HG03196 (cell line): ENCODE results near the gene TOP3B.

ENCODE experiments used
- ATAC-seq: cut with Tn5 transposase; IDR thresholded peaks from one replicate; pipeline ENCODE4 v1.9.1; 2021; ENCODE audit not compliant: unreplicated experiment

Gene TOP3B

DNA sequence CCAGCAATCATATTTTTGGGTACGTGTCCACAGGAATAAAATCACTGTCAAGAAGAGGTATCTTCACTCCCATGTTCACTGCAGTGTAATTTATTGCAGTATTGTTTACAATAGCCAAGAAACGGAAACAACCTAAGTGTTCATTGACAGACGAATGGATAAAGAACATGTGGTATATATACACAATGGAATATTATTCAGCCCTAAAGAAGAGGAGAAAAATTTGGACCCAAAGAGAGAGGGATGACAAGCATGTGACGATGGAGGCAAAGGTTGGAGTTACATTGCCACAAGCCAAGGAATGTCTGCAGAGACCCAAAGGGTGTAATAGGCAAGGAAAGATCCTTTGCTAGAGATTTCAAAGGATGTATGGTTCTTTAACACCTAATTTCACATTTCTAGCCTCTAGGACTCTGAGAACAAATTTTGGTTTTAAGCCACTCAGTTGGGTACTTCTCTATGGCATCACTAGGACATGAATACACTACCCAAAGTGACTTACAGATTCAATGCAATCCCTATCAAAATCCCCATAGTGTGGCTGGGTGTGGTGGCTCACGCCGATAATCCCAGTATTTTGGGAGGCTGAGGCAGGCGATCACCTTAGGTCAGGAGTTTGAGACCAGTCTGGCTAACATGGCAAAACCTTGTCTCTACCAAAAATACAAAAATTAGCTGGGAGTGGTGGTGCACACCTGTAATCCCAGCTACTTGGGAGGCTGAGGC lies 31.1 kb upstream of the TOP3B start:
- ATAC-seq = no peak

DNA sequence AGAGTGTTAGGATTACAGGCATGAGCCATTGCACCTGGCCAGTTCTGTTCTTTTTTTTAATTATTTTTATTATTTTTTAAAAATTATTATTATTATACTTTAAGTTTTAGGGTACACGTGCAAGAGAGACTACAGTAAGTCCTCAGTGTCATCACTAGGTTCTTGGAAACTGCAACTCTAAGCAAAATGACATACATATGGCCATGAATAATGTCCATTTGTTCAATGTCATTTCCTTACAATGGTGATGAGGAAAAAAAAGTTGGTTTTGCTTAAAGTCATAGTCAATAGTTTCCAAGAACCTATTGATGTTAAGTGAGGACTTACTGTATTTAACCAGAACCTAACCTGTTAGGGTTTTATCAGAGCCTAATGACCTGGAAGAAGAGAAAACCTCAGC lies 29.4 kb upstream of the TOP3B start:
- ATAC-seq = no peak

DNA sequence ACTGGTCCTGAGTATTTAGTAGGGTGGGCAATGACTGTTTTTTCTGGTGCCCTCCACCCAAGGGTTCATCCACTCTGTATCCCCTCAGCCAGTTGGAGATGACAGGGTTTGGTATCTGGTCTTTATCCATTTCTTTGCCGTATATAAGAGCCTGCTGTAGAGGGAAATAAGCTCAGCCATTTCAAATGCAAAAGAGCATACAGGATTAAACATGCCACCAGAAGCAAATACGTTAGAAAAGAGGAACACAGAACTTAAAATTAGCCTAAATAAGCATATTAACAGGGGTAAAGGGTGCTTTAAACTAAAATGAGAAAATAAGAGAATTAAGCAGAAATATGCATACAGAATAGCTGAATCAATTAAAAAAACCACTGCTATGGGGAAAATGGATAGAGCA lies 27.8 kb upstream of the TOP3B start:
- ATAC-seq = no peak

DNA sequence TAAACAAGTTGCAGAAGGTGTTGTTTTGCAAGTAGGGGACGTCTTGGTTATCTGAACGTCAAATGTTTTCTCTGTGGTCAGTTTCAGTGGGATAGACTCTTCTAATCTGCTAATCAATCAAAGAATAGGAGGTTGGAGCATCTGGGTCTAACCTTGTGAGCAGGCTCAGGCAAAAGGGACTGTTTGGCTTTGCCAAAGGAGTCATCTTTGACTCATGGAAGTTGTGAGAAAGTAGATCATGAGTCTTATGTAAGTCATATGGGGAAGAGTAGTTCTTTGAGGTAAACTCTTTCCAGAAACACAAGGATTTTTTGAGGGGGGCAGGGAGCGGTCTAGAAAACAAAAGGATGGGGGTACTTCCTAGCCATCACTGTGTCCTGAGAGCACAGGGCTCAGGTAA lies 27.1 kb upstream of the TOP3B start:
- ATAC-seq = no peak

DNA sequence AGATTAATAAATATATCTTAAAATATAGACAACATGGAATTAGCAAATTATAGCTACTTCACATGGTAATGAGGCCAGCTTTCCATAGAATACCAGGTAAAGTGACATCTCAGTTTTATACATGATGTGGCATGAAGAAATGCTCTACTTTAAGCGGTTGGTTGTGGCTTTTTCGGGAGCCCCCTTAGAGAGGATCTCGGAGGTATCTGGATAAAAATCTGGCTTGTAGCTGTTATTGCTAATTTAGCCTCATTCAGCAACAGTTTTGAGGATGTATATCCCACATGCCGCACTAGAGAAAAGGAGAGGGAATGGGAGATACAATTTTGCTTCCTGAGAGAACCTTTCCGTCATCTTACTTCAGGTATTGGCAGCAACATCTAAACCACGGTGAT lies 24.0 kb upstream of the TOP3B start:
- ATAC-seq = no peak

DNA sequence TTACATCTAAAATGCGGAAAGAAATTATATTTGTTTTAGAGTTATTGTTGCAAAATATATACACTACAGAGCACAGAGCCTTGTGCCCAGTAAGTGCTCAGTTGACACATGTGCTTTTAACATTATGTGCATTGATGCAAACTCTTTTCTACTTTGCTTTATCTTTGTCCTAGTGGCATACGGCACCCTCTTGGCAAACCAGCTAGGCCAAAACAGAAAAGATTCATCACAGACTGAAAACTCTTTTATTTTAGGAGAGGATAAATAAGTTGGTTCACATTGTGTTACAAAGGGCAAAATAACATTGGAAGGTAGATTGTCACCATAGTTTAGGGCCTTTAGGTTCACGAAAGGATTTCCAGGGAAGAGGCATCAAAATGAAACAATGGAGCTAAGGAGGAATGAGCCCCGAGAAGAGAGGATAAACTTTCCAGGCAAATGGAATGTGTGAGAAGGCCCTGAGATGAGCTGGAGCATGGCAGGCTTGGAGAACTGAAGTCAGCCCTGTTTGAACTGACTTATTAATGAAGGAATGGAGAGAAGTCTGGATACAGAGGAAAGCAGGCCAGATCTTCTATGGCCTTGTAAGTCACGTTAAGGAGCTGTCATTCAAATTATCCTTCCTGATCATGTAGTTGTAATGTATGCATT lies 23.5 kb upstream of the TOP3B start:
- no peak for ATAC-seq

DNA sequence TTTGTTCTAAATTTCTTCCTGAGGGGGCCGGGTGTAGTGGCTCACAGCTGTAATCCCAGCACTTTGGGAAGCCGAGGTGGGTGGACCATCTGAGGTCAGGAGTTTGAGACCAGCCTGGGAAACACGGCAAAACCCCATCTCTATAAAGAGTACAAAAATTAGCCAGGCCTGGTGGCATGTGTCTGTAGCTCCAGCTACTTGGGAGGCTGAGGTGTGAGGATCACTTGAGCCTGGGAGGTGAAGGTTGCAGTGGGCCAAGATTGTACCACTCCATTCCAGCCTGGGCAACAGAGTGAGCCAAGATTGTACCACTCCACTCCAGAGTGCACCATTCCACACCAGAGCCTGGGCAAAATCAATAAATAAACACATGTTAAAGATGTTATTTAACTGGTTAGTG lies 20.6 kb upstream of the TOP3B start:
- ATAC-seq = no peak

DNA sequence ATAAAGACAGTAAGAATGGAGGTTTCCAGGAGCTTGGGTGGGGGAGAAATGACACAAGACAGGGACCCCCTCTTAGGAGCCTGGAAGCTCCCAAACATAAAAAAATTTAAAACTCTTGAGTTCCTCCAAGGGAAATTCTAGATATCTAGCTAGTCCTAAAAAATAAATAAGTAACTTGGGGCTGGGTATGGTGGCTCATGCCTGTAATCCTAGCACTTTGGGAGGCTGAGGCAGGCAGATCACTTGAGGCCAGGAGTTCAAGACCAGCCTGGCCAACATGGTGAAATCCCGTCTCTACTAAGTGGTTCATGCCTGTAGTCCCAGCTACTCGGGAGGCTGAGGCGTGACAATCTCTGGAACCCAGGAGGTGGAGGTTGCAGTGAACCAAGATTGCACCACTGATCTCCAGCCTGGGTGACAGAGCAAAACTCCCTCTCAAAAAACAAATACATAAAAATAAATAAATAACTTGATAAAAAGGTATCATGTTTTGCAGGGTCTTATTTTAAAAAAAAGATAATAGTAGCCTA lies 20.0 kb upstream of the TOP3B start:
- no peak for ATAC-seq

DNA sequence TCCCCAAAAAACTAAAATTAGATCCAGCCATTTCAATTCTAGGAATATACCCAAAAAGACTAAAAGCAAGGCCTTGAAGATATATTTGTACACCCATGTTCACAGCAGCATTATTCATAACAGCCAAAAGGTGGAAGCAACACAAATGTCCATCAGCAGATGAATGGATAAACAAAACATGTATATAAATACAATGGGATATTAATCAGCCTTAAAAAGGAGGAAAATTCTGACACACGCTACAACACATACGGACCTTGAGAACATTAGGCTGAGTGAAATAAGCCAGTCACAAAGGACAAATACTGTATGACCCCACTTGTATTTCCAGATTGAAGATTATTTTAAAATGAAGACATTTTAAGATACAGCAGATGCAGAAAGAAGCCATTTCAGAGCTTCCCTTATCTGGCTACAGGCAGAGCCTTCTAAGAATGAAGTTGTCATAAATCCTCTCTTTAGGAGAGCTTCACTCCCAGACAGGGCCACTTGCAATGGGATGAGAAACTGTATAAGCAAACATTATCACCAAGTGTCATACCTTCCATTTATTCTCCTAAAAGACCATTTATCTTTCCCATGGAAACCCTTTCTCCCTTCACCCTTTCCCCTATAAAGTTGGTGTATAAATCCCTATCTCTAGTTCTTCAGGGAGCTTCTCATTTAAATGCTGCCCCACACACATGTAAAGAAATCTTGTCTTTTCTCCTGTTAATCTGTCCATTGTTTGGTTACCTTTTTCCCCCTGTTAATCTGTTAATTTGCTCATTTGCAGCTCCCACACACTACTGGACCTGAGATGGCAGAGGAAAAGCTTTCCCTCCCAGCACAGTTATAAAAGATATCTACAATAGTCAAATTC lies 19.3 kb upstream of the TOP3B start:
- ATAC-seq = no peak

DNA sequence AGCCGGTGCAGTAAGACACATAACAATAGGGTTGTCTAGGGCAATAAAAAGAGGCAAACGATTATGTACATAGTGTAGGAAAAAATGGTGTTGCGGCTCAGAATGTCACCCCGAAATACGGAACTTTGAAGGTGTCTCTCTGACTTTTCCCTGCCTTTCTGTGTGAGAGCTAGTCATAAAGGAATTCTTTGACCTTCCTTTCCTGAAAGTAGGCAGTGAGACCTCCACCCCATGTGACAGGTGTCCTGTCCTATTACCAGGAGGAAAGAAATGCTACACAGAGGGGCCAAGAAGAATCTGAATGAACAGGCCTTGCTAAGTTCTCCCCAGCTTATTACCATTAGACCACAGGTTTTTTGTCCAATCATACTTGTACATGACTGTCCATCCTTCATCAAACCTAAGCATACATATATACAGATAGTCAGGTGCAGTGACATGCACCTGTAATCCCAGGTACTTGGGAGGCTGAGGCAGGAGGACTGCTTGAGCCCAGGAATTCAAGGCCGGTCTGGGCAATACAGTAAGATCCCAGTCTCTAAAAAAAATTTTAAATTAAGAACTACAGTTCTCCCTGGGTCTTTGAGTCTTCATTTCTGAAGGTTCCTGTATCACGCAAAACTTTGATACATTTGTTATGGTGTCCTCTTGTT lies 16.1 kb upstream of the TOP3B start:
- ATAC-seq = no peak

DNA sequence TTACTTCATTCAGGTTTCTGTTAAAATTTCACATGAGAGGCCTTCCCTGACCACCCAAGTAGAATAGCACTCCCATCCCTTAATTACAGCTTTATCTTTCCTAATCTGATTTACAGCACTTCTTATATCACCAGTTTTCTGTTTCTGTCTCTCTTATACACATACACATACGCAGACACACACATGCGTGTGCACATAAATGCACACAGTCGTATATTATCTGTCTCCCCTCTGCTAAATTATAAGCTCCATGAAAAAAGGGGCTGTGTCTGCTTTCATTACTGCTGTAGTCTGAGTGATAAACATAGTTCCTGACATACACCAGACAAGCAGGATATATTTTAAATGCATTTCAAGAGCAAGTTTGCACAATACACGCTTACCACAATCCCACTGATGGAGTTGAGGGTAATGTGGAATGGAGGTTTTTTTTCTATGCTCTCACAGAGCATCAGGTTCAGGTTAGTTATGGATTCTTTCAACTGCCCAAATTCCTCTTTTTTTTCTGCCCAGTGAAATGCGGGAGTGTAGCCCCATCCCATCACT lies 13.7 kb upstream of the TOP3B start:
- no peak for ATAC-seq

DNA sequence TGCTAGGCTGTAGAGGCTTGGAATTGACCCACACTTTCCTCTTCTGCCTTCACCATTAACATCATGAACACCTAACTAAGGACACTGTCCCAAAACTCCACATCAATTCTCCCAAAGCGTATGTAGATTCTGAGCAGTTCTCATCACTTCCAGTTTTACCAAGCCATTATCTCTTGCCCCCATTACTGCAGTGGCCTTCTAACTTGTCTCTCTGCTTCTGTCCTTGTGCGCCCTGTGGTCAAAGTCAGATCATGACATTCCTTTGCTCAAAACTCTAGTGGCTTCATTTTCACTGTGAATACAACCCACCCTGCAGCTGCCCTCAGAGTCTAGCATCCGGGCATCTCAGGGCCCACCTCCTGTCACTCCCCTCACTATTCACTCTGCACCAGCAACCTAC lies 13.1 kb upstream of the TOP3B start:
- no peak for ATAC-seq

DNA sequence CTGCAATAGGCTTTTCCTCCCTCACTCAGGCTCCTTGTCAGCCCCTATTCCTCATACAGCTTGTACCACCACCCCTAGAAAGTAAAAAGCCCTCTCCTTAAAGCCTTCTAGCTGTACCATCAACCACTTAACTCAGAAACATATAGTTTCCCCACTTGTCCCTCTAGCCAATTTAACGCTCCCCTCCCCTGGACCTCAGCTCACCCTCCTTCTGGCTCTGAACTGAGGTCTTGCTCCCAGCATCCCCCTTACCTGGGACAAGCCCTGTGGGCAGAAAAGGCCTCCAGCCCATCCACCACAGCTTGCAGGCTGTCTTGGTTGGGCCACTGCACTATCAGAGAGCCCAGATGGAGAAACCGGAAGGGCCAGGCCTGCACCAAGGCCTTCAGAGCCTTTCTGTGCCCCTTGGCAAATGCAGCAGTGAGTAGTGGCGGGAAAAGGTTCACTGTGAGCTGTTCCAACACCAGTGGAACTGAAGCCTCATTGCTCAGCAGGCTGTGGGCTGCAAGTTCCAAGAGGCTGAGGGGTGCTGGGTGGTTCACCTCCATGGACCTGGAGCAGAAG lies 12.4 kb upstream of the TOP3B start:
- ATAC-seq = no peak

DNA sequence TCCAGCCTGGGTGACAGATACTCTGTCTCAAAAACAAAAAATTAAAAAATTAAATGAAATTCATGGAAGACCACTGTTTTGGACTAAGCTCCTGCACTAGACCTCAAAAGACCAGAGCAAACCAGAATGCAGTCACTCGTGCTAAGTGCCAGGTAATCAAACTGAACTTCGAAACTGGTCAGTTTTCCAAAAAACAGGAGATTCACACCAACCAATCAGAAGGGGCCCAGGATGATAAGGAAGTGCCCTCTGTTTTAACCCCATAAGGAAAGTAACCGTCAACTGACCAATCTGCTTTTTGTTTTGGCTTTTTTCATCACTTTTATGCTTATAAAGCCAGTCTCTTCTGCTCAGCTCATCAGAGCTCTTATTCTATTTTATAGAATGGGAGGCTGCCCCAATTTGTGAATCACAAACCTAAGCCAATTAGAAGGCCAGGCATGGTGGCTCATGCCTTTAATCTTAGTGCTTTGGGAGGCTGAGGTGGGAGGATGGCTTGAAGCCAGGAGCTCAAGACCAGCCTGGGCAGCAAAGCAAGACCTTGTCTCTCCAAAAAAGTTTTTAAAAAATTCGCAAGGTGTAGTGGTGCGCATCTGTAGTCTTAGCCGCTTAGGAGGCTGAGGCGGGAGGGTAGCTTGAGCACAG lies 10.1 kb upstream of the TOP3B start:
- ATAC-seq = no peak

DNA sequence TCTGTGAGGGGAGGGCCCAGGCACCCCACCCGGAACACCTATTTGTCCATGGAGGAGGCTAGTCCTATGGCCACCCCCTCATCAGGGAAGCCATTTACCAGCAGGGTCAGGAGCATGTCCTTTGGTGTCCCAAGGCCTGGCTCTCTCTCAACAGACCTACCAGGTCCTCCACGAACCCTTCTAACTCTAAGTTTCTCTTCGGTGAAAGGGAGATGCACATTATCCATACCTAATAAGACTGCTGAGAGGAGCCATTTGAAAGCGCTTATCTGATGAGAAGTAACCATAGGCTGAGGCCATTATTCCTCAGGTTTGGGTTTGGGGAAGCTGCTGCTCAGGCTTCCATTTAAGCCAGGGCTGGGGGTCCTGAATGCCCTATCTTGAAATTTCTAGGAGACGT lies 9.2 kb upstream of the TOP3B start:
- ATAC-seq = no peak

DNA sequence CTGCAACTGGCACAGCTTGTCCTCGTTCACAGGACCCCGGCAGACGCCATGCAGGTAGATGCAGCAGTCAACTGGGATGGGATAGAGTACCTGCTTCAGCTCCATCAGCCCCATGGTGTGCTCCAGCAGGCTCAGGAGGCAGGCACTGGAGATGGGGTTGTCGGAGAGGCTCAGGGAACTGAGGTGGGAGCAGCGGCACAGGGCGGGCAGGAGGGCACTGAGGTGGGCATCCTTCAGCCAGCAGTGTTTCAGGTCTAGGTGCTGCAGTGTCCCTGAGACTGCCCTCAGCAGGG lies 8.7 kb upstream of the TOP3B start:
- ATAC-seq = no peak

DNA sequence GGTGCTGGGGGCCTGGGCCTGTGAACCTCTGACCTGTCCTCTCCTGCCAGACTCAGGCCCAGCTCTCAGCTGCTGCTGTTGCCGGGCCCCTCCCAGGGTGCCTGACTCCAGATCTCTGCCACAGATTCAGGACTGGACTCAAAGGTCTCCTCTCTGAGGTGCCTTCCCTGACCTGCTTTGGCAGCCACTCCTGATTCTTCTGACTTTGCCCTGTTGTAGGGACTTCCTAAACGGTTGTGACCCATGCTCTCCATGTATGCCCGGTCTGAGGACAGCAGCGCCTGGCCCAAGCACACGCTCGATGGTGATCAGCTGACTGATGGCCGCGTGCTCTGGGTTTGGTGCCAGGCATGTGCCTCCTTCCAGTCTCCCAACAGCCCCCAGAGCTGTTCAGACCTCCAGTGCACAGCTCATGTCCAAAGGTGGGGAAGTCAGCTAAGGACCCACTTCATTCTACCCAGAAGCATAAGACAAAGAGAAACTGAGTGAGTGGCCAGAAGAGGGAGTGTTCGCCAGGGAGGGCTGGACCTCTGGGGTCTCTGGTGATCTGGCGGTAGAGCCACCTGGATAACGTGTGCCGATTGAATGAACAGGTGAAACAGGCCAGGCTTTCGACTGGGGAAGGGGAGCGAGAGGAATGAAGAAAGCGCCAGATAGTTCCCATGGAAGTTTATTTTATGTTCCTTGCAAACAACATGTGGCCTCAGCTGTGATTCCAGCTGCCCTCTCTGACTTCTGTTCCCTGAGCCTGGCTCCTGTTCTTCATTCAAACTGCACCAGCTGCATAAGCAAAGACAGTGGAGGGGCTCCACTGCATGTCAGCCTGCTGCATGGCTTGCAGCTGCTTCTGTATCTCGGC lies 8.1 kb upstream of the TOP3B start:
- ATAC-seq = no peak

DNA sequence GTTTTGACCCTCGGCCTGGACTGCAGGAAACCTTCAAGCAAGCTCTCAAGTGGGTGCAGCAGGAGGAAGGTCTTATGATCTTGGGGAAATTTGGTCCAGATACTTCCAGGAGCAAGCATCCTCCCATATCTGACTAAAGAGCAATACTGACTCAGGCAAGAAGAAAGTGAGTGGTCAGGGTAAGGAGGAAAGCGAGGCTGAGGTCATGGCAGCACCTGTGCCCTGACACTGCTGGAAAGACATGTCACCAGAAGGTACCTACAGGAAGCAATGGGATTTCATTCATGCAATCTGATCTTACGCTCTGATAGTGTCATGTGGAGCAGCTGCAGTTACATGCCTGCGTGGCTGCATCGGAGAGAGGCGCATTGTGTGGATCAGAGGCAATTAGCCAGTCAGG lies 6.5 kb upstream of the TOP3B start:
- ATAC-seq = no peak

DNA sequence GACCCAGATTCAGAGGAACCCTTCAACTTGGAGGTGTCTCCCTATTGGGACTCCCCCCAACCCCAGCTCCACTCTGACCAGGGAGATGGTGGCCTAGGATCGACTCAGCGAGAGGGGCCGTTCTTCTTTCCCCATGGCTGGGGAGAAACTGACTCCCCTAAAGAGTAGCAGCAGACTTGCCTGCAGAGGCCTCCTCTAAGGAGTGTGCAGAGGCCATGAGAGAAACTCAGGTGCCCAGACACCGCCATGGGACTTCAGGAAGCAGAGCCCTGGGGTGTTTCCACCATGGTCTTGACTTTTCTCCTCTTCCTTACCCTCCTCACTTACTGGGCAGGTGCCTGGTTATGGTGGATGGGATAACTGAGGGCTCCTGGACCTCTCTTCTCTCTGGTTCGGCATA lies 2.6 kb upstream of the TOP3B start:
- no peak for ATAC-seq

DNA sequence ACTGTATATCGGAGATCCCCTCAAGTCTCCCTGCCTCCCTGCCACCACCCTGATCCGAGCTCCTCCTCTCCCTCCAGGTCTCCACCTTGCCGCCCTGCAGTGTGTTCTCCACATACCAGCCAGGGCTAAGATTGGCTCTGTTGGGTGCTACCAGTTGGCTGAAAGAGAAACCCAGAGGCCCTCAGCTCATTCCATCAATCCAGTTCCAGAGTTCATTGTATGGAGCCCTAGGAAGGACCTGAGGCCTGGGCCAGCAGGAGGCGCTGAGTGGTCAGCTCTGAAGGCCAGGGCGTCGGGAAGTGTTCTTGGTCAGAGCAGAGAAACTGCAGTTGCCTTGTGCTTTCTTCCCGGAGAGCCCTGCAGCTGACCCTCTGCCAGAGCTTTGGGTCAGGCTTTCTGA lies 2.2 kb upstream of the TOP3B start:
- ATAC-seq = no peak
